Measurements from ENCODE around the gene HMGXB3.

HMGXB3 gene

GRCh38 chr5:150085950-150086715, 85.6 kb downstream of the HMGXB3 start, which contains the start of gene CSF1R:
Gene CSF1R (minus strand): TSS chr5:150086554. CDS start chr5:150086427, 127 bp downstream.
- no peak for DNase-seq (ENCODE audit: low read depth)

- no peak for DNase-seq (ENCODE audit: low read depth)
Measured at GRCh38 chr5:150092159-150092787, 91.7 kb downstream of the HMGXB3 start.

DNA sequence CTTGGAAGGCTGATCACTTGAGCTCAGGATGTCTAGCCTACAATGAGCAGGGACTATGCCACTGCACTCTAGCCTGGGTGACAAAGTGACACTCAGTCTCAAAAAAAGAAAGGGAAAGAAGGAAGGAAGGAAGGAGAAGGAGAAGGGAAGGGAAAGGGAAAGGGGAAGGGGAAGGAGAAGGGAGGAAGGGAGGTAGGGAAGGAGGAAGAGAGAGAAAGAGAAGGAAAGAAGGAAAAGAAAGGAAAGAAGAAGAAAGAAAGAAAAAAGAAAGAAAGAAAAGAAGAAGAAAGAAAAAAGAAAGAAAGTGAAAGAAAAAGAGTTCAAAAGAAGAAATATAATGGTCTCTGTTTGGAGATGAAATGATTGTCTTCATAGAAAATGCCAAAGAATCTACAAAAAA, 96.6 kb downstream of the HMGXB3 start:
- DNase-seq (ENCODE audit: low read depth), result no peak

DNA sequence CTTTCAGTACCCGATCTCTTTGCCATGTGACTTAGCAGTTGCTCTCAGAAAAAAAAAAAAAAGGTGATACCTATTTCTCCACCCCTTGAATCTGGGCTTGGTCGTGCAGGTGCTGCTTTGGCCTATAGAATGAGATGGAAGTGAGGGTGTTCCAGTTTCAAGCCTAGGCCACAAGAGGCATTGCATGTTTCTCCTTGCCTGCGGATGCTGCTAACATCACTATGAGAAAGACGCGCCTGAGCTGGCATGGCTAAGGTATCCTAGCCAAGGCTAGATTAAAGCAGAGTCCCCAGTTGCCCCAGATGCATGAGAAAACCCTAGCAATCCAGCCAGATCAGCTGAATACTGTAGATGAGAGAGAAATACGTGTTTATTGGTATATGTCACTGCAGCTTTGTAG, 100.5 kb downstream of the HMGXB3 start:
- DNase-seq (ENCODE audit: low read depth), result no peak
